22Rv1 (cell line): Measurements from ENCODE around the gene ZNF710.
"Not testable (repeated sequence)": the region's sequence is repeated elsewhere in the genome, so short reads cannot be mapped to it uniquely, and the experiment has no call there.

Experiments used
- H3K27ac ChIP-seq: fragments of 450-650 bp; 2 replicates; pipeline ENCODE4 v1.5.1; 2017
- ZFX ChIP-seq: fragments of 450-650 bp; IDR thresholded peaks from 2 replicates; pipeline ENCODE4 v1.6.1; 2017; ENCODE audit warnings: antibody characterized with exemption, borderline replicate concordance
- TF ChIP-seq, protein P1 (sequence below): fragments of 450-650 bp; IDR thresholded peaks from 2 replicates; pipeline ENCODE4 v1.5.1; 2017; ENCODE audit warnings: mild to moderate bottlenecking

Gene ZNF710

DNA sequence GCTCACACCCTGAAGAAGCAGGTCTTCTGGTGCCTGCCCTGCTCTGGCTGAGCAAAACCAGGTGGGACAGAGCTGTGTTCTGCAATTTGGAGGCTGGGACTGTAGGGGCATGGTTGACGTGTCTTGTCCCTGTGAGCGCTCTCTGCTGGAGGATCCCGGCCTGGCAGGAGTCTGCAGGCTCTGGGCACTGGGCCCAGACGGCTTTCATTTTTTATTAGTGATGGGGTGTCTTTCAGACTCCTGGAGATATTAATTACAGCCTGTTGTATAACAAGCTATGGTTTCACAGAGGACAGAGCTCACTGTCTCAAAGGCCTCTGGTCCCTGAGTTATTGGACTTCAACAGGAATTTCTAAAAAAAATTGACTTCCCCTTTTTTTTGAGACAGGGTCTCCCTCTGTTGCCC, 29.5 kb upstream of the ZNF710 start:
- TF ChIP-seq ZFX = no peak
- TF ChIP-seq, protein P1, sequence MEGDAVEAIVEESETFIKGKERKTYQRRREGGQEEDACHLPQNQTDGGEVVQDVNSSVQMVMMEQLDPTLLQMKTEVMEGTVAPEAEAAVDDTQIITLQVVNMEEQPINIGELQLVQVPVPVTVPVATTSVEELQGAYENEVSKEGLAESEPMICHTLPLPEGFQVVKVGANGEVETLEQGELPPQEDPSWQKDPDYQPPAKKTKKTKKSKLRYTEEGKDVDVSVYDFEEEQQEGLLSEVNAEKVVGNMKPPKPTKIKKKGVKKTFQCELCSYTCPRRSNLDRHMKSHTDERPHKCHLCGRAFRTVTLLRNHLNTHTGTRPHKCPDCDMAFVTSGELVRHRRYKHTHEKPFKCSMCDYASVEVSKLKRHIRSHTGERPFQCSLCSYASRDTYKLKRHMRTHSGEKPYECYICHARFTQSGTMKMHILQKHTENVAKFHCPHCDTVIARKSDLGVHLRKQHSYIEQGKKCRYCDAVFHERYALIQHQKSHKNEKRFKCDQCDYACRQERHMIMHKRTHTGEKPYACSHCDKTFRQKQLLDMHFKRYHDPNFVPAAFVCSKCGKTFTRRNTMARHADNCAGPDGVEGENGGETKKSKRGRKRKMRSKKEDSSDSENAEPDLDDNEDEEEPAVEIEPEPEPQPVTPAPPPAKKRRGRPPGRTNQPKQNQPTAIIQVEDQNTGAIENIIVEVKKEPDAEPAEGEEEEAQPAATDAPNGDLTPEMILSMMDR = peak; percentile 76
- no peak overlapping the region for H3K27ac ChIP-seq

DNA sequence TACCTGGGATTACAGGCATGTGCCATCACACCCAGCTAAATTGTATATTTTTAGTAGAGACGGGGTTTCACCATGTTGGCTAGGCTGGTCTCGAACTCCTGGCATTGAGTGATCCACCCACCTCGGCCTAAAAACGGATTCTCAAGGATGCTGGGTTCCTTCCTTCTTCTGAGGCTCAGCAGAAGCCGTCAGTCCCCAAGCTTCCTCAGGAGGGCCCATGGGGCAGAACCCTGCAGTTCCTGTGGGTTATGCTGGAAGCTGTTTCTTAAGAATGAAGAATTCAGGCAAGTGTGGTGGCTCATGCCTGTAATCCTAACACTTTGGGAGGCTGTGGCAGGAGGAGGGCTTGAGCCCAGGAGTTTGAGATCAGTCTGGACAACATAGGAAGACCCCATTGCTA, 29.0 kb upstream of the ZNF710 start:
- H3K27ac ChIP-seq = no peak overlapping the region
- TF ChIP-seq, protein P1 = no peak
- no peak for TF ChIP-seq ZFX

DNA sequence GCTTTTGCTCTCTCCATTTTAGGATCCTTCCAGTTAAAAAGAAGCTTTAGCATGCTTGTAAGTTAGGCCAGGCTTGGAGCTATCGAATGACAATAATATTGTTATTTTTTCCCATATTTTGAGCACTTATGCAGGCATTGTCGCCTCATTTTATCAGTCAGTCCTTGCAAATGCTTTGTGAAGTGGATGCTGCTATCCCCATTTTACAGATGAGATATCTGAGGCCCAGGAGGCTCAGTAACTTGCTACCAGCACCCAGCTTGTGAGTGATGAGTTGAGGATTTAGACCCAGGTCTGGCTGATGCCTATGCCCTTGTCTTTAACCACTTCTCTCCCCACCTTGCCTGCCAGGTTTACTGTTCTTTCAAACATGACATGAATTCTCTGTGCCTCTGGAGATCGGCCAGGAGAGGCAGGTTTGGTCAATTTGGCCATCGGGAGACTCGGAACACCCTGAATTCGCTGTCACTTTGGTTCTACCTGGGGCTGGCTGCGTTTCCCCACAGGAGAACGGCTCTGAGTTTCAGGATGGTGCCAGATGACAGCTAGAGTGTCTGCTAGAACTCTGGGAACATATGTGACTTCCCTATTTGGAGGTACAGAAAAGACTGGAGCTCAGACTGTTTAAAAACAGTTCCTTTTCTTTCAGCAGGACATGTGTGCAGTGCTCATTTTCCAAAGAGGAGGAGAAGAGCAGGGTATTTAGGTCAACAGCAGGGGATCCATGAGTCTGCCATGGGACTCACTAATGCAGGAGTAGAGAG, 25.5 kb upstream of the ZNF710 start:
- H3K27ac ChIP-seq = no peak overlapping the region
- TF ChIP-seq ZFX = no peak
- TF ChIP-seq, protein P1 = no peak

DNA sequence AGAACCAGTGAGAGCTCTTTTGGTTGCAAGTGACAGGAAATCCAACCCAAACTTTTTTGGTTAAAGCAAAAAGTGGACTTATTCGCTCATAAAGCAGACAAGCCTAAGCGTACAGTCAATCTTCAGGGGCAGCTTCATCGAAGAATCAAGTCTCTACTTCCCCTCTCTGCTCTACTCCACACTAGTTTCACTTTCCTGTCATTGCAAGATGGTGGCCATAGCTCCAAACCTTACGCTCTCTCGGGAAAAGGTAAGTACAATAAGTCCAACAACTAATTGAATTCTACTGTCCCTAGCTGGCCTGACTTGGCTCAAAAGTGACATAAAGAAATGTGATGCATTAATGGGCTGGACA, 24.9 kb upstream of the ZNF710 start:
- TF ChIP-seq ZFX = no peak
- TF ChIP-seq, protein P1 = no peak
- no peak overlapping the region for H3K27ac ChIP-seq

DNA sequence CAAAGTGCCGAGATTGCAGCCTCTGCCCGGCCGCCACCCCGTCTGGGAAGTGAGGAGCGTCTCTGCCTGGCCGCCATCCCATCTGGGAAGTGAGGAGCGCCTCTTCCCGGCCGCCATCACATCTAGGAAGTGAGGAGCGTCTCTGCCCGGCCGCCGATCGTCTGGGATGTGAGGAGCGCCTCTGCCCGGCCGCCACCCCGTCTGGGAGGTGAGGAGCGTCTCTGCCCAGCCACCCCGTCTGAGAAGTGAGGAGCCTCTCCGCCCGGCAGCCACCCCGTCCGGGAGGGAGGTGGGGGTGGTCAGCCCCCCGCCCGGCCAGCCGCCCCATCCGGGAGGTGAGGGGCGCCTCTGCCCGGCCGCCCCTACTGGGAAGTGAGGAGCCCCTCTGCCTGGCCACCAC, 23.3 kb upstream of the ZNF710 start:
- H3K27ac ChIP-seq = not testable (repeated sequence)

DNA sequence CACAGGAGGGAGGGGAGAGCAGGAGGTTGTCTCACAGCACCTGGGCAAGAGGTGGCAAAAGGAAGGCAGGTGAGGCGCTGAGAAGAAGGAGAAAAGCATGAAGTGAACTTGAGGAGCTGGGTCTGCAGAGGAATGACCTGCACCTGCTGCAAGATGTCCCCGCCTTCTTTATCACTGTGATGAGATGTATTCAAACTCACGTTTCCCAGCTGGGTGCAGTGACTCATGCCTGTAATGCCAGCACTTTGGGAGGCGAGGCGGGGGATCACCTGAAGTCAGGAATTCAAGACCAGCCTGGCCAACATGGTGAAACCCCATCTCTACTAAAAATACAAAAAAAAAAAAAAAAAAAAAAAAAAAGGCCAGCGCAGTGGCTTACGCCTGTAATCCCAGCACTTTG, 22.2 kb upstream of the ZNF710 start:
- TF ChIP-seq, protein P1 = no peak
- TF ChIP-seq ZFX = no peak
- no peak overlapping the region for H3K27ac ChIP-seq

DNA sequence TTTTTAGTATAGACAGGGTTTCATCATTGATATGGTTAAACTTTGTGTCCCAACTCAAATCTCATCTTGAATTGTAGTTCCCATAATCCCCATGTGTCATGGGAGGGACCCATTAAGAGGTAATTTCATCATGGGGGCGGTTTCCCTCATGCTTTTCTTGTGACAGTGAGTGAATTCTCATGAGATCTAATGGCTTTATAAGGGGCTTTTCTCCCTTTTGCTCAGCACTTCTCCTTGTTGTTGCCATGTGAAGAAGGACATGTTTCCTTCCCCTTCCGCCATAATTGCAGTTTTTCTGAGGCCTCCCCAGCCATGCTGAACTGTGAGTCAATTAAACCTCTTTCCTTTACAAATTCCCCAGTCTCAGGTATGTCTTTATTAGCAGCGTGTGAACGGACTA, 20.2 kb upstream of the ZNF710 start:
- no peak overlapping the region for H3K27ac ChIP-seq
- no peak for TF ChIP-seq ZFX
- TF ChIP-seq, protein P1 = no peak

DNA sequence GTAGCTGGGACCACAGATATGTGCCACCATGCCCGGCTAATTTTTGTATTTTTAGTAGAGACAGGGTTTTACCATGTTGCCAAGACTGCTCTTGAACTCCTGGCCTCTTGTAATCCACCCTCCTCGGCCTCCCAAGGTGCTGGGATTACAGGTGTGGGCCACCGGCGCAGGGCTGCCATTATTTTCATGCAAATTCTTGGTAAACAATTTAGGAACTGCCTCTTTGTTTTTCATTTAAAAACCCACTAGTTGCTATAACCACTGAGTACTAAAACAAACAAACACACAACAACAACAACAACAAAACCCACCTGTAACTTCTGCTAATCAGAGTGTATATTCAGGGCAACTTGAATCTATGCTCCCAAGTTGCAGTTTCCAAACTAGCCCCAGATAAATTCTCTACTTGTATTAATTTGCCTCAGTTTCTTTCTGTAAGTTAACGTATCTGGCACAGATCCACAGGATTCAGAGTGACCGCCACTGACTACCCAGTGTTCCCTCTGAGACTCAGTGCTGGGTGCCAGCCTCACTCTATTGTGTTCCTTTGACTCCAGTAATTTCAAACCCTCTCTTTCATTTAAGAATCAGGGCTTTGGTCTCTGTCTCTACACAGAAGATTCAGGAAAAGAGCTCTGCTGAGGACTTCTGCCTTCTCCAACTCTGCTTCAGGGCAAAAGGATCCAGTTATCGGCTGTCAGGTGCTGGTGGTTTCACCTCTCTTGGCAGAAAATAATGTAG, 18.6 kb upstream of the ZNF710 start:
- no peak overlapping the region for H3K27ac ChIP-seq
- TF ChIP-seq ZFX = no peak
- TF ChIP-seq, protein P1 = no peak
